ENCODE results near the gene PCARE. TPM values are rescaled to one million over a fixed set of nuclear protein-coding genes. Genes with fewer than 3 reads are reported as not detected.
A peak's percentile ranks its signal among the peaks of the same experiment; 100 is the strongest.

PCARE gene
- total and polyA plus RNA-seq, 2 experiments from 2014 or later, result 0.34 to 0.57 TPM

GRCh38 chr2:29073933-29074332 lies 390 bp downstream of the PCARE start:
- Histone ChIP-seq H3K9me3 (ENCODE audit: low read depth) (no peaks in the 10 kb centered on the region), H3K4me1 (ENCODE audit: low read depth) (peaks cover 26% of the 10 kb centered on the region), H3K36me3 (no peaks in the 10 kb centered on the region), H3K4me3 (no peak overlapping the region), H3K27ac (peak overlapping the region; percentile 77), H3K27me3 (no peaks in the 10 kb centered on the region)
- DNase-seq (ENCODE audit: low read depth in 1 of 2, low spot score in 1 of 2), result no peak
- TF ChIP-seq CTCF (IDR thresholded peaks at IDR 0.05; ENCODE audit: low read depth, low read length), result no peak

DNA sequence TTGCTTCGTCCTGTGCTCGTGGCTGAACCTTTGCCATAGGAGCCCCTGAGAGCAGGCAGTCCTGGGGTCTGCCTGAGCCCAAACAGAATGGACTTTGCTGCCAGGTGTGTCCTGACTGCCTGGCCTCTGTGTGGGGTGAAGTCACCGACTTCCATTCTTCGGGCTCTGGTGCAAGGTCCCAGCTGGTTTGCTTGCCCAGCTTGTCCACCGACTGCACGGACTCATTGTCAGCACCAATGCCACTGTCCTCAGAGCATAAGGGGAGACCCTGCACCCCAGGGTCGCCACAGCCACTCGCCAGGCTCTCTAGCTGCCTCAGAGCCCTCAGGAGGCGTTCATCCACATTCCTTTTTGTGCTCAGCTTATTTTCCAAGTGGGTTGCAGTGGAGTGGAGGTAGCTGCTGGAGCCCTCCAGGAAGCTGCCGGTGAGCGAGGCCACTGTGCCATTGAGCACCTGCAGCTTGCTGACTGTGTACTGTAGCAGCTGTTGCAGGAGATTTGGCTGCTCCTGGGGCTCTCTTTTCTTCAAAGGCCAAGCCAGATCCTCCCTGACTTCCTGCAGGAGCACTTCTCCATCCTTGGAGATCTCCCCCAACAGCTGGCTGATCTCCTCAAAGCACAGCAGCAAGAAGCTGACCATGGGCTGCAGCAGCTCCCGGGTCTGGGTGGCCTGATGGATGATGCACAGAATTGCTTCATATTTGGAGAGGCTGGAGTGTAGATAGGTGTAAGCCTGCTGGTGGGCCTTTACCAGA lies 1.2 kb downstream of the PCARE start:
- H3K27ac ChIP-seq, result no peak overlapping the region
- H3K4me3 ChIP-seq, result no peak overlapping the region
- TF ChIP-seq CTCF (IDR thresholded peaks at IDR 0.05; ENCODE audit: low read depth, low read length), result no peak
- no peaks in the 10 kb centered on the region for H3K9me3 ChIP-seq (ENCODE audit: low read depth)
- DNase-seq (ENCODE audit: low read depth in 1 of 2, low spot score in 1 of 2), result no peak
- no peaks in the 10 kb centered on the region for H3K36me3 ChIP-seq
- H3K4me1 ChIP-seq (ENCODE audit: low read depth), result peaks cover 26% of the 10 kb centered on the region
- no peaks in the 10 kb centered on the region for H3K27me3 ChIP-seq

- no peaks in the 10 kb centered on the region for H3K27me3 ChIP-seq
- H3K4me1 ChIP-seq (ENCODE audit: low read depth), result peaks cover 26% of the 10 kb centered on the region
- TF ChIP-seq CTCF (IDR thresholded peaks at IDR 0.05; ENCODE audit: low read depth, low read length), result no peak
- H3K36me3 ChIP-seq, result no peaks in the 10 kb centered on the region
- H3K4me3 ChIP-seq, result no peak overlapping the region
- H3K27ac ChIP-seq, result no peak overlapping the region
- DNase-seq (ENCODE audit: low read depth in 1 of 2, low spot score in 1 of 2), result no peak
- H3K9me3 ChIP-seq (ENCODE audit: low read depth), result no peaks in the 10 kb centered on the region
These were observed 2.1 kb downstream of the PCARE start for GRCh38 chr2:29072251-29072650.

DNA sequence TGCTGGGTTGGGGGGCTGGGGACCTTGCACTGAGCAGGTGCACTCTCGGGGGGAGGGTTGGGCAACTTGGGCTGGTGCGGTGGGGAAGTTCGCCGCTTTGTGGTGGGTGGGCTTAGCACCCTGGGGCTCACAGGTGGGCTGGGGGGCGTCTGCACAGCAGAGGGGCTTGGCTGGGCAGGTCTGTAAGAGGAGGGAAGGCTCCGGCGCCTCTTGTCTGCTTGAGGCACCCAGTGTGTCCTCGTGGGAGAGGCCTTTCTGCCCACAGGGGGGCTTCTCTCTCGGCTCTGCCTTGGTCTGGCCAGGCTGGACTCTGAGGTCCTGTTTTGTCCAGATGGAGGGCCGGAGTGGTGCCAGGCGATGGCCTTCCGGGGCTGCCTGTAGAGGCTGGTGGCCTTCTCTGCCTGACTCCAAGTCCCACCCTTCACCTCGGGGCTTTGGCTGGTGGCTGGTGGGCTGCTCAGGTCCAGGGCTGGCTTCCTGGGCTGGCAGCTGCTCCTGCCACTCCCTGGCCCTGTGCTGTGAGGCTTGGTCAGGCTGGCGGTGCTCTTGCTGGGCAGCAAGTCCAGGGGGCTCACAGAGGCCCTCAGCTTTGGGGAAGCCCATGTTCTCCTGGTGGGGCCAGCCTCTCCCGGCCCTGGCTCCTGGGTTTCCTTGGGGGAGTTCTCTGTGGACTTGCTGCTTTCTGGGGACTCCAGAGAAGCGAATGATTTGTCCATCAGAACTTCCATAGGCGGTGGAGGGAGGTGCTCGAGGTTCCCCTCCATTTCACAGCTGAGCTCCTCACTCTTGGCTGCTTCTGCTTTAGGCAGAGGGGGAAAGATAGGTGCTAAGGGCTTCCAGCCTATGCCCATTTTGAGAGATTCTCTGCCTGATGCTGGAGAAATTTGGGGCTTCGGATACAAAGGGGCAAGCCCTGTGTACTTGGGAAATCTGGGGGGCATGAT lies 3.0 kb downstream of the PCARE start:
- Histone ChIP-seq H3K27ac (no peak overlapping the region), H3K36me3 (no peaks in the 10 kb centered on the region), H3K27me3 (no peaks in the 10 kb centered on the region), H3K4me3 (no peak overlapping the region), H3K4me1 (ENCODE audit: low read depth) (peaks cover 26% of the 10 kb centered on the region), H3K9me3 (ENCODE audit: low read depth) (no peaks in the 10 kb centered on the region)
- no peak for TF ChIP-seq CTCF (IDR thresholded peaks at IDR 0.05; ENCODE audit: low read depth, low read length)
- DNase-seq (ENCODE audit: low read depth in 1 of 2, low spot score in 1 of 2), result no peak

DNA sequence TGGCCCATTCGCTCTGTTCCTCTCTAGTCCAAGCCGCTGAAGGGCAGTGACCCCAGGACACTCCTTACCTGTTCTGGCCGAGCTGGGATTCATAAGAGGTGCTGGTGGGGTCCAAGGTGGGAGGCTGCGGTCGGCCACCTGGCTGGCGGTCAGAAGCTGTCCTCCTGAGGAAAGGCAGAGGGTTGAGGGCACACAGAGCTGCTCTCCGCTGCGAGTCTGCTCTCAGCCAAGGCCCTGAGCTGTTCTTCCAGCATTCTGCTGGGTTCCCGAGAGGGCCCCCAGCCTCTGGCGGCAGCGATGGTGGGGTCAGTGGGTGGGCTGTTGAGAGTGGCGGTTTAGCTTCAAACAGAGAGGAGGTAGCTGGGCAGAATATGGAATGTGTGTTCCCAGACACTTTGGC lies 3.8 kb downstream of the PCARE start:
- Histone ChIP-seq H3K4me3 (no peak overlapping the region), H3K9me3 (ENCODE audit: low read depth) (no peaks in the 10 kb centered on the region), H3K27ac (no peak overlapping the region), H3K36me3 (no peaks in the 10 kb centered on the region), H3K27me3 (no peaks in the 10 kb centered on the region), H3K4me1 (ENCODE audit: low read depth) (peaks cover 26% of the 10 kb centered on the region)
- DNase-seq (ENCODE audit: low read depth in 1 of 2, low spot score in 1 of 2), result no peak
- no peak for TF ChIP-seq CTCF (IDR thresholded peaks at IDR 0.05; ENCODE audit: low read depth, low read length)

All from cardiac muscle cell (in vitro differentiated cells and primary cell).